Neural progenitor cell (in vitro differentiated cells): ENCODE results near the gene PARVG.

Experiments
- CTCF ChIP-seq: fragments of 200-600 bp; sonication (generic); IDR thresholded peaks from 2 replicates; pipeline ENCODE4 v1.5.1; 2017; ENCODE audit warnings: antibody characterized with exemption, mild to moderate bottlenecking
- EZH2 ChIP-seq: fragments of 200-600 bp; sonication (generic); IDR thresholded peaks from 2 replicates; pipeline ENCODE4 v1.6.1; 2017; ENCODE audit warnings: antibody characterized with exemption, mild to moderate bottlenecking, moderate library complexity
- EZH2phosphoT487 ChIP-seq: fragments of 200-600 bp; sonication (generic); IDR thresholded peaks from 2 replicates; pipeline ENCODE4 v1.6.1; 2017; ENCODE audit warnings: antibody characterized with exemption

DNA sequence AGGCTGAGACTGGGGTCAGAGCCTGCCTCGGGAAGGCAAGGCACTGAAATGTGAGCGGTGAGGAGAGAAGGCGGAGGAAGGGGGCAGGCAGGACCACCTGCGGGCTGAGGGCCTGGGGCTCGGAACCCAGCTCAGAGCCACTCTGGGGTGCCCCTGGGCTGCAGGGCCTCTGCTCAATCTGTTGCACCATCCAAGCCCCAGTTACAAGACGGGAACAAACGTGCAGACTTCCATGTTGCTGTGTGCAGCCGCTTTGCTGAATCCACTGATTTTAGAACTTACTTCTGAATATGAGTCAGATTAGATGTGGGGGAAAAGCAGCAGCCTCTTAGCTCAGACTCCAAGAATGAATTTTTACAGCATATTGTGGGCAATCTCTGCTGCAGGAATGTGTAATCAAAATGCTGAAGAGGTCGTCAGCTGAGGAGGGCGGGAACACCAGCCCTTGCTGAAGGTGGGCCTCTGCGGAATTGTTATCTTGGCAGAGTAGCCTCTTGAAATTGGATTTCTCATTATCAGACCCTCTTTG is 21.6 kb downstream of the PARVG start:
- TF ChIP-seq CTCF (no peak), EZH2 (no peak), EZH2phosphoT487 (no peak)
